PFSK-1 (cell line): ENCODE data around the gene NKPD1.

Experiments used
- FOXP2 ChIP-seq: optimal IDR thresholded peaks from 2 replicates; pipeline ENCODE3; 2011; ENCODE audit warnings: borderline replicate concordance, control low read depth, inconsistent platforms; ENCODE audit not compliant: insufficient read depth; ENCODE audit errors: extremely low read length, extremely low read depth
- POLR2AphosphoS5 ChIP-seq: IDR thresholded peaks from 2 replicates; pipeline ENCODE4 v1.6.1; 2012; ENCODE audit warnings: low read depth, mild to moderate bottlenecking, control low read depth, low read length, moderate library complexity
- REST ChIP-seq, 2 experiments: IDR thresholded peaks; 2 replicates each; pipeline versions ENCODE4 v1.6.1 to v1.8.0; 2011 to 2012; ENCODE audit warnings: low read depth in 2 of 2, low read length in 2 of 2, control low read depth in 1 of 2, inconsistent platforms in 1 of 2, mild to moderate bottlenecking in 1 of 2, moderate library complexity in 1 of 2; ENCODE audit not compliant: insufficient read depth in 1 of 2
- SIN3A ChIP-seq: IDR thresholded peaks from 2 replicates; pipeline ENCODE4 v1.6.1; 2012; ENCODE audit warnings: mild to moderate bottlenecking, low read length, moderate library complexity, borderline replicate concordance; ENCODE audit not compliant: insufficient read depth
- TAF1 ChIP-seq: IDR thresholded peaks from 2 replicates; pipeline ENCODE4 v1.6.1; 2012; ENCODE audit warnings: low read length, control low read depth, borderline replicate concordance; ENCODE audit not compliant: insufficient read depth

Gene NKPD1

GRCh38 chr19:45121827-45122345, 38.9 kb downstream of the NKPD1 start:
- TF ChIP-seq REST (IDR thresholded peaks at IDR 0.05; ENCODE audit: insufficient read depth in 1 of 2, low read depth in 2 of 2, low read length in 2 of 2) (no peak), FOXP2 (no peak), POLR2AphosphoS5 (no peak), SIN3A (no peak)

- no peak for TF ChIP-seq REST (IDR thresholded peaks at IDR 0.05; ENCODE audit: insufficient read depth in 1 of 2, low read depth in 2 of 2, low read length in 2 of 2)
- no peak for TF ChIP-seq TAF1
- TF ChIP-seq SIN3A, result no peak
Measured at GRCh38 chr19:45119582-45119981, 41.2 kb downstream of the NKPD1 start.

GRCh38 chr19:45118106-45118505, 42.7 kb downstream of the NKPD1 start:
- TF ChIP-seq POLR2AphosphoS5 (no peak), FOXP2 (no peak), REST (IDR thresholded peaks at IDR 0.05; ENCODE audit: insufficient read depth in 1 of 2, low read depth in 2 of 2, low read length in 2 of 2) (no peak), SIN3A (no peak), TAF1 (no peak)

GRCh38 chr19:45117671-45118070, 43.1 kb downstream of the NKPD1 start:
- no peak for TF ChIP-seq POLR2AphosphoS5
- no peak for TF ChIP-seq SIN3A
- TF ChIP-seq FOXP2, result no peak
- TF ChIP-seq TAF1, result no peak
- no peak for TF ChIP-seq REST (IDR thresholded peaks at IDR 0.05; ENCODE audit: insufficient read depth in 1 of 2, low read depth in 2 of 2, low read length in 2 of 2)

GRCh38 chr19:45117167-45117594, 43.6 kb downstream of the NKPD1 start:
- no peak for TF ChIP-seq POLR2AphosphoS5
- no peak for TF ChIP-seq FOXP2
- no peak for TF ChIP-seq SIN3A
- TF ChIP-seq REST (IDR thresholded peaks at IDR 0.05; ENCODE audit: insufficient read depth in 1 of 2, low read depth in 2 of 2, low read length in 2 of 2), result no peak
- TF ChIP-seq TAF1, result no peak
